HEK293 (cell line): ENCODE data around the gene COQ10A.
A peak's percentile ranks its signal among the peaks of the same experiment; 100 is the strongest.

Experiments
- CTCF ChIA-PET: fragments of 350-600 bp; formaldehyde crosslinking; extraction: SDS; loops from one replicate; lab custom pipeline; 2021; ENCODE audit warnings: antibody characterized with exemption; lab: Yijun Ruan, JAX
- POLR2A ChIA-PET: fragments of 300-600 bp; formaldehyde crosslinking; extraction: SDS; loops from one replicate; lab custom pipeline; 2020; ENCODE audit warnings: antibody characterized with exemption, inconsistent platforms; lab: Yijun Ruan, JAX
- H3K27ac ChIP-seq: fragments of 200-500 bp; sonication (Bioruptor generic); 2 replicates; pipeline ENCODE4 v1.5.1; 2014; ENCODE audit warnings: low read depth, low read length, control low read depth, inconsistent platforms; ENCODE audit errors: extremely low read depth
- H3K36me3 ChIP-seq, 2 experiments: fragments of 200-500 bp in 1 of 2; sonication (Bioruptor generic) in 1 of 2; 1 replicate in 1 of 2; 2 replicates in 1 of 2; pipeline ENCODE4 v1.5.1; 2014 to 2017; ENCODE audit warnings: inconsistent platforms in 2 of 2, low read length in 2 of 2; ENCODE audit not compliant: control insufficient read depth in 2 of 2, insufficient read depth in 1 of 2
- H3K4me1 ChIP-seq: fragments of 200-500 bp; sonication (Bioruptor generic); 2 replicates; pipeline ENCODE4 v1.5.1; 2014; ENCODE audit warnings: mild to moderate bottlenecking, low read length, inconsistent platforms; ENCODE audit not compliant: control insufficient read depth, insufficient read depth
- H3K4me3 ChIP-seq: 2 replicates; pipeline ENCODE4 v1.5.1; 2011; ENCODE audit warnings: low read depth, mild to moderate bottlenecking, control low read depth, low read length, moderate library complexity
- H3K9me3 ChIP-seq: fragments of 200-500 bp; sonication (Bioruptor generic); 2 replicates; pipeline ENCODE4 v1.5.1; 2014; ENCODE audit warnings: low read depth, low read length, inconsistent platforms; ENCODE audit not compliant: control insufficient read depth, insufficient read depth
- EGR2 ChIP-seq: fragments of 450-650 bp; formaldehyde crosslinking; IDR thresholded peaks from 2 replicates; pipeline ENCODE4 v1.5.1; 2016; ENCODE audit warnings: low read depth, missing biosample characterization, missing genetic modification characterization
- KLF10 ChIP-seq: fragments of 450-650 bp; IDR thresholded peaks from 2 replicates; pipeline ENCODE4 v1.5.1; 2018; ENCODE audit warnings: missing biosample characterization, mild to moderate bottlenecking, missing genetic modification characterization
- KLF9 ChIP-seq: fragments of 450-650 bp; formaldehyde crosslinking; IDR thresholded peaks from 2 replicates; pipeline ENCODE4 v1.5.1; 2016; ENCODE audit warnings: missing biosample characterization, missing genetic modification characterization, low read depth
- OSR2 ChIP-seq: fragments of 450-650 bp; formaldehyde crosslinking; IDR thresholded peaks from 2 replicates; pipeline ENCODE4 v1.5.1; 2016; ENCODE audit warnings: missing biosample characterization, missing genetic modification characterization
- SALL2 ChIP-seq: fragments of 450-650 bp; formaldehyde crosslinking; IDR thresholded peaks from 2 replicates; pipeline ENCODE4 v1.5.0; 2017; ENCODE audit warnings: missing biosample characterization, mild to moderate bottlenecking, missing genetic modification characterization, borderline replicate concordance
- ZFHX2 ChIP-seq: fragments of 450-650 bp; formaldehyde crosslinking; conservative IDR thresholded peaks from 2 replicates; pipeline ENCODE4 v1.5.1; 2016; ENCODE audit warnings: missing biosample characterization, missing genetic modification characterization
- ZIC2 ChIP-seq: fragments of 450-650 bp; formaldehyde crosslinking; IDR thresholded peaks from 2 replicates; pipeline ENCODE4 v1.5.1; 2016; ENCODE audit warnings: missing biosample characterization, missing genetic modification characterization
- ZNF10 ChIP-seq: fragments of 450-650 bp; formaldehyde crosslinking; IDR thresholded peaks from 2 replicates; pipeline ENCODE4 v1.5.1; 2017; ENCODE audit warnings: missing biosample characterization, missing genetic modification characterization
- ZNF112 ChIP-seq: fragments of 450-650 bp; formaldehyde crosslinking; IDR thresholded peaks from 2 replicates; pipeline ENCODE4 v1.5.0; 2017; ENCODE audit warnings: missing biosample characterization, missing genetic modification characterization
- ZNF140 ChIP-seq: fragments of 450-650 bp; formaldehyde crosslinking; IDR thresholded peaks from 2 replicates; pipeline ENCODE4 v1.5.1; 2016; ENCODE audit warnings: missing biosample characterization, missing genetic modification characterization
- ZNF169 ChIP-seq: fragments of 450-650 bp; formaldehyde crosslinking; IDR thresholded peaks from 2 replicates; pipeline ENCODE4 v1.5.1; 2016; ENCODE audit warnings: missing biosample characterization, missing genetic modification characterization
- ZNF23 ChIP-seq: fragments of 450-650 bp; formaldehyde crosslinking; IDR thresholded peaks from 2 replicates; pipeline ENCODE4 v1.5.1; 2016; ENCODE audit warnings: missing biosample characterization, missing genetic modification characterization, borderline replicate concordance
- ZNF266 ChIP-seq: fragments of 450-650 bp; formaldehyde crosslinking; IDR thresholded peaks from 2 replicates; pipeline ENCODE4 v1.5.1; 2016; ENCODE audit warnings: missing biosample characterization, missing genetic modification characterization, low read depth
- ZNF292 ChIP-seq: fragments of 450-650 bp; formaldehyde crosslinking; IDR thresholded peaks from 2 replicates; pipeline ENCODE4 v1.5.1; 2016; ENCODE audit warnings: low read depth, missing biosample characterization, missing genetic modification characterization, borderline replicate concordance
- ZNF335 ChIP-seq: fragments of 450-650 bp; formaldehyde crosslinking; conservative IDR thresholded peaks from 2 replicates; pipeline ENCODE4 v1.5.1; 2016; ENCODE audit warnings: missing biosample characterization, missing genetic modification characterization
- ZNF350 ChIP-seq: fragments of 450-650 bp; formaldehyde crosslinking; IDR thresholded peaks from 2 replicates; pipeline ENCODE4 v1.5.0; 2017; ENCODE audit warnings: missing biosample characterization, mild to moderate bottlenecking, missing genetic modification characterization
- ZNF416 ChIP-seq: fragments of 450-650 bp; formaldehyde crosslinking; IDR thresholded peaks from 2 replicates; pipeline ENCODE4 v1.5.1; 2016; ENCODE audit warnings: missing biosample characterization, missing genetic modification characterization
- ZNF426 ChIP-seq: fragments of 450-650 bp; formaldehyde crosslinking; IDR thresholded peaks from 2 replicates; pipeline ENCODE4 v1.5.1; 2017; ENCODE audit warnings: missing biosample characterization, missing genetic modification characterization, mild to moderate bottlenecking, inconsistent platforms, moderate library complexity
- ZNF473 ChIP-seq: fragments of 450-650 bp; formaldehyde crosslinking; IDR thresholded peaks from 2 replicates; pipeline ENCODE4 v1.5.1; 2017; ENCODE audit warnings: missing biosample characterization, missing genetic modification characterization
- ZNF48 ChIP-seq: fragments of 450-650 bp; formaldehyde crosslinking; IDR thresholded peaks from 2 replicates; pipeline ENCODE4 v1.5.1; 2016; ENCODE audit warnings: missing biosample characterization, missing genetic modification characterization
- ZNF571 ChIP-seq: fragments of 450-650 bp; formaldehyde crosslinking; IDR thresholded peaks from 2 replicates; pipeline ENCODE4 v1.5.0; 2017; ENCODE audit warnings: missing biosample characterization, missing genetic modification characterization
- ZNF624 ChIP-seq: fragments of 450-650 bp; formaldehyde crosslinking; IDR thresholded peaks from 2 replicates; pipeline ENCODE4 v1.5.1; 2017; ENCODE audit warnings: missing biosample characterization, missing genetic modification characterization
- ZNF707 ChIP-seq: fragments of 450-650 bp; formaldehyde crosslinking; IDR thresholded peaks from 2 replicates; pipeline ENCODE4 v1.5.1; 2016; ENCODE audit warnings: missing biosample characterization, missing genetic modification characterization
- ZNF768 ChIP-seq: fragments of 450-650 bp; formaldehyde crosslinking; IDR thresholded peaks from 2 replicates; pipeline ENCODE4 v1.5.1; 2018; ENCODE audit warnings: missing biosample characterization, mild to moderate bottlenecking, missing genetic modification characterization
- ZNF776 ChIP-seq: fragments of 450-650 bp; formaldehyde crosslinking; IDR thresholded peaks from 2 replicates; pipeline ENCODE4 v1.5.0; 2017; ENCODE audit warnings: missing biosample characterization, missing genetic modification characterization, borderline replicate concordance
- ZNF792 ChIP-seq: fragments of 450-650 bp; formaldehyde crosslinking; IDR thresholded peaks from 2 replicates; pipeline ENCODE4 v1.5.1; 2016; ENCODE audit warnings: missing biosample characterization, missing genetic modification characterization
- ZSCAN23 ChIP-seq: fragments of 450-650 bp; formaldehyde crosslinking; IDR thresholded peaks from 2 replicates; pipeline ENCODE4 v1.5.1; 2016; ENCODE audit warnings: missing biosample characterization, missing genetic modification characterization
- TF ChIP-seq, protein P1 (sequence below): fragments of 450-650 bp; formaldehyde crosslinking; IDR thresholded peaks from 2 replicates; pipeline ENCODE4 v1.5.1; 2016; ENCODE audit warnings: missing biosample characterization, missing genetic modification characterization
- TF ChIP-seq, protein P2 (sequence below): fragments of 450-650 bp; formaldehyde crosslinking; IDR thresholded peaks from 2 replicates; pipeline ENCODE4 v1.5.1; 2017; ENCODE audit warnings: missing biosample characterization, missing genetic modification characterization

COQ10A gene

DNA sequence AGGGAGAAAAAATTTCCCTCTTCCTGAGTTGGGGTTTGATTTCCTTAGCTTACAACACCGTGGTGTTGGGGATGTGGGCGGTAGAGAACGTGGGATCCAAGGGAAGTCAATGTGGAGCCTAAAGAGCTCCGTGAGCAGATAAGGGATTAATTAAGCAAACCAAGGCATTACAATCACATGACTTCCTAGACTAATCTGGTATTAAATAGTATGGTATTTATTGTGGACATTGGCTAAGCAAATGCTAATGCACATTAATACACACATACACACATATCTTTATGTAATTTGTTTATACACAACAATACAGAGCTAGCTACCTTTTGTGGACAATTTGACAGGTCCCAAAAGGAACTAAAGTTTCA is 44.2 kb upstream of the COQ10A start:
- H3K4me3 ChIP-seq, result peak overlapping the region; percentile 77
- peak overlapping the region; percentile 83 for H3K27ac ChIP-seq
- H3K36me3 ChIP-seq, result peaks cover 8 to 17% of the 10 kb centered on the region in 2 experiments; a peak in 2 of 3 replicates
- ChIA-PET CTCF (interaction anchor here (0.6 to 5.3 kb wide), 21 partner anchors 11 to 849 kb away, joined by 3 to 73 read pairs (median 5); partner anchors contain the start of genes ANKRD52, PA2G4, SMARCC2 and ZC3H10), POLR2A (interaction anchor here (0.5 to 3.6 kb wide), 24 partner anchors 8 to 266 kb away, joined by 3 to 59 read pairs (median 12); partner anchors contain the start of genes ANKRD52, CNPY2, COQ10A and CS)
- peak; percentile 55 for TF ChIP-seq ZFHX2
- peak; percentile 36; the same call in 1 of the 2 replicates for TF ChIP-seq EGR2 (tag by site-specific recombination)
- TF ChIP-seq ZNF10, result no peak
- peaks cover 12% of the 10 kb centered on the region; the same call in 1 of the 2 replicates for H3K4me1 ChIP-seq
- no peaks in the 10 kb centered on the region for H3K9me3 ChIP-seq

GRCh38 chr12:56223571-56224101 is 43.1 kb upstream of the COQ10A start:
- Histone ChIP-seq H3K27ac (peak overlapping the region; percentile 51), H3K4me1 (peaks cover 12% of the 10 kb centered on the region; the same call in 1 of the 2 replicates), H3K9me3 (no peaks in the 10 kb centered on the region), H3K4me3 (no peak overlapping the region), H3K36me3 (peaks cover 9 to 18% of the 10 kb centered on the region in 2 experiments; a peak in 2 of 3 replicates)
- CTCF ChIA-PET, result interaction anchor here (1.0 to 5.3 kb wide), 9 partner anchors 10 to 120 kb away, joined by 4 to 73 read pairs (median 13); partner anchors contain the start of genes PA2G4, SMARCC2 and ZC3H10
- POLR2A ChIA-PET, result interaction anchor here (3.6 kb wide), 1 partner anchor 17 kb away, joined by 47 read pairs; no protein-coding TSS in a partner anchor
- TF ChIP-seq ZNF292, result no peak
- 0 out of 2 replicates have a peak, but pooled peaks have one; percentile 29 for TF ChIP-seq ZNF335 (tag by site-specific recombination)
- TF ChIP-seq ZNF140 (tag by site-specific recombination), result no peak

DNA sequence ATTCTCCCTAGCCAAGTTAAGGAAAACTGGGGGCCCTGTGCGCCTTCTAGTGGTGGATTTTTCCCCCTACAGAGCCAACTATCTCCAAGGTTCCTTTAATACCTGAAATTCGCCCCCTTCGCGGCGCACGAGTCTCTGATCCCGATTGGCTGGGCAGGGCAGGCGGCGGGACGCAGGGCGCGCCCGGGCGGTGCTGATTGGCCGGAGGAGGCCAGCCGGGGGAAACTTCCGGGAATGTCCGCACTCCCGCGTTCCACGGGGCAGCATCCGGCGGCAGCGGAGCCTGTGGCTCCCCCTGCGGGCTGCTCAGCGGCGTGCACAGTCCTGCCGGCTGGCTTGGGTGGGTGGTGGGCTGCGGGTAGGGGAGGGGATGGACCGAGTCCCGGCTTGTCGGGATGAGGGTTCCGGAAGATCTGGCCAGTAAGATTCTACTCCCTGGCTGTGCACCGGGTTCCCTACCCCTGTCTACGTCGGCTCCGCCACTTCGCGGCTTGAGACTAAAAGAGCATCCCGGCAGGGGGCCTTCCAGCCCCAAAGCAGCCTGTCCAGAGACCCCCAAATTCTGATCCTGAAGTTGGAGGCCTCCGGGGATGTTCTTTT is 42.5 kb upstream of the COQ10A start, which contains the start of gene NABP2:
NABP2 (plus strand) TSS at position 241 of the 600 bp plus-strand sequence. CDS start 515 bp downstream, outside the sequence.
- H3K36me3 ChIP-seq, result peaks cover 9 to 23% of the 10 kb centered on the region in 2 experiments; a peak in 2 of 3 replicates
- peaks cover 12% of the 10 kb centered on the region; the same call in 1 of the 2 replicates for H3K4me1 ChIP-seq
- no peaks in the 10 kb centered on the region for H3K9me3 ChIP-seq
- POLR2A ChIA-PET, result no interaction called here
- H3K27ac ChIP-seq, result peak within 1 kb of the TSS; percentile 64
- CTCF ChIA-PET, result interaction anchor here (2.3 to 4.0 kb wide), 2 partner anchors 17 to 18 kb away, joined by 9 to 73 read pairs; no protein-coding TSS in a partner anchor
- peak within 1 kb of the TSS; percentile 77 for H3K4me3 ChIP-seq
- TF ChIP-seq, protein P1, sequence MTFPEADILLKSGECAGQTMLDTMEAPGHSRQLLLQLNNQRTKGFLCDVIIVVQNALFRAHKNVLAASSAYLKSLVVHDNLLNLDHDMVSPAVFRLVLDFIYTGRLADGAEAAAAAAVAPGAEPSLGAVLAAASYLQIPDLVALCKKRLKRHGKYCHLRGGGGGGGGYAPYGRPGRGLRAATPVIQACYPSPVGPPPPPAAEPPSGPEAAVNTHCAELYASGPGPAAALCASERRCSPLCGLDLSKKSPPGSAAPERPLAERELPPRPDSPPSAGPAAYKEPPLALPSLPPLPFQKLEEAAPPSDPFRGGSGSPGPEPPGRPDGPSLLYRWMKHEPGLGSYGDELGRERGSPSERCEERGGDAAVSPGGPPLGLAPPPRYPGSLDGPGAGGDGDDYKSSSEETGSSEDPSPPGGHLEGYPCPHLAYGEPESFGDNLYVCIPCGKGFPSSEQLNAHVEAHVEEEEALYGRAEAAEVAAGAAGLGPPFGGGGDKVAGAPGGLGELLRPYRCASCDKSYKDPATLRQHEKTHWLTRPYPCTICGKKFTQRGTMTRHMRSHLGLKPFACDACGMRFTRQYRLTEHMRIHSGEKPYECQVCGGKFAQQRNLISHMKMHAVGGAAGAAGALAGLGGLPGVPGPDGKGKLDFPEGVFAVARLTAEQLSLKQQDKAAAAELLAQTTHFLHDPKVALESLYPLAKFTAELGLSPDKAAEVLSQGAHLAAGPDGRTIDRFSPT (tag by site-specific recombination), result no peak
- TF ChIP-seq ZNF112 (tag by site-specific recombination), result no peak
- TF ChIP-seq KLF9, result no peak
- no peak for TF ChIP-seq SALL2
- no peak for TF ChIP-seq ZNF768 (tag by site-specific recombination)
- TF ChIP-seq ZNF776 (tag by site-specific recombination), result no peak
- TF ChIP-seq ZNF571, result no peak
- TF ChIP-seq, protein P2, sequence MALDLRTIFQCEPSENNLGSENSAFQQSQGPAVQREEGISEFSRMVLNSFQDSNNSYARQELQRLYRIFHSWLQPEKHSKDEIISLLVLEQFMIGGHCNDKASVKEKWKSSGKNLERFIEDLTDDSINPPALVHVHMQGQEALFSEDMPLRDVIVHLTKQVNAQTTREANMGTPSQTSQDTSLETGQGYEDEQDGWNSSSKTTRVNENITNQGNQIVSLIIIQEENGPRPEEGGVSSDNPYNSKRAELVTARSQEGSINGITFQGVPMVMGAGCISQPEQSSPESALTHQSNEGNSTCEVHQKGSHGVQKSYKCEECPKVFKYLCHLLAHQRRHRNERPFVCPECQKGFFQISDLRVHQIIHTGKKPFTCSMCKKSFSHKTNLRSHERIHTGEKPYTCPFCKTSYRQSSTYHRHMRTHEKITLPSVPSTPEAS, result no peak
- TF ChIP-seq ZNF23 (tag by site-specific recombination), result no peak
- TF ChIP-seq KLF10 (tag by site-specific recombination), result no peak
- no peak for TF ChIP-seq ZNF473 (tag by site-specific recombination)
- no peak for TF ChIP-seq ZNF707 (tag by site-specific recombination)
- TF ChIP-seq OSR2 (tag by site-specific recombination), result no peak
- TF ChIP-seq ZNF350 (tag by site-specific recombination), result peak; percentile 100
- no peak for TF ChIP-seq ZSCAN23 (tag by site-specific recombination)
- TF ChIP-seq ZNF792 (tag by site-specific recombination), result no peak
- TF ChIP-seq ZNF624, result no peak
- TF ChIP-seq ZNF426 (tag by site-specific recombination), result no peak
- TF ChIP-seq ZNF169 (tag by site-specific recombination), result no peak
- TF ChIP-seq ZIC2 (tag by site-specific recombination), result peak; percentile 80
- no peak for TF ChIP-seq ZNF416 (tag by site-specific recombination)
- no peak for TF ChIP-seq ZNF266 (tag by site-specific recombination)
- TF ChIP-seq ZNF48 (tag by site-specific recombination), result no peak
- TF ChIP-seq ZNF335 (tag by site-specific recombination), result peak; percentile 56
